Esophagus muscularis mucosa (tissue), 3 donors: ENCODE results near the gene AGAP9.

ENCODE experiments used
- CTCF ChIP-seq, 3 experiments: fragments of 200-600 bp in 2 of 3; fragments of 450-650 bp in 1 of 3; sonication (generic) in 2 of 3; IDR thresholded peaks; one replicate each; pipeline ENCODE4 v1.5.1; 2017 to 2019; ENCODE audit warnings: antibody characterized with exemption in 3 of 3, mild to moderate bottlenecking in 2 of 3, moderate library complexity in 1 of 3
- POLR2AphosphoS5 ChIP-seq, 2 donors: sonication (generic); formaldehyde crosslinking; IDR thresholded peaks; one replicate each; pipeline ENCODE4 v1.6.1; 2017; ENCODE audit warnings: antibody characterized with exemption in 2 of 2

DNA sequence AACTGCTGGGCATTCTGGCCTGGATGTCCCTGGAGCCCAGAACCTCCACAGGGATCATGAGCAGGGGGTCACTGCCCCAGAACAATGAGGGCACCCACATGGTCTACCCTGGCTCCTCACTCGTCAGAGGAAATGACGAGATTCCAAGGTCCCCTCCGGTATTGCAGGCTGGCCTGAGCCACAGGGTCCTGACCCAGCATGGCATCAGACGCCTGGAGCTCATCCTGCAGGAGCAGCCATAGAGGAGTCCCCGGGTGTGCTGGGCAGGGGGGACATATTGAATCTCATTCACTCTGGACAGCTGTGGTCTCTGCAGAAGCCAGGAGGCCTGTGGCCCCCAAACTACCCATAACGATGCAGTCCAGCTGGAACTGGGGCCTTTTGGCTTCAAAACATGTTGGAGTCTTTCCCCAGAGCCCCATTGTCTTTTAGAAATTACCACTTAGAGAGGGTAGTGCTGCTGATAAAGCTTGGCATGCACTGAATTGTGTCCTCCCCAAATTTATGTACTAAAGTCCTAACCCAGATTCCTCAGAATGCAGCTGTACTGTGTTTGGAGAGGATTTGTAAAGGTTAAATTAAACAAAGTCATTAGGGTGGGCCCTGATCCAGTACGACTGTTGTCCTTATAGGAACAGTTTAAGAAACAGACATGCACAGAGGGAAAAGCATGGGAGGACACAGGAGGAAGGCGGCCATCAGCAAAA is 67.2 kb downstream of the AGAP9 start:
- no peak for TF ChIP-seq CTCF (IDR thresholded peaks at IDR 0.05)
- no peak for TF ChIP-seq POLR2AphosphoS5 (IDR thresholded peaks at IDR 0.05)
